Vagina (tissue), 2 donors: ENCODE results near the gene SMIM35.

Experiments
- POLR2A ChIP-seq, 2 donors: fragments of 450-650 bp; IDR thresholded peaks; one replicate each; pipeline ENCODE4 v1.6.1; 2017; ENCODE audit warnings: antibody characterized with exemption in 2 of 2, mild to moderate bottlenecking in 2 of 2, moderate library complexity in 2 of 2
- POLR2AphosphoS5 ChIP-seq, 2 donors: sonication (generic); formaldehyde crosslinking; IDR thresholded peaks; one replicate each; pipeline ENCODE4 v1.9.0; 2017; ENCODE audit warnings: antibody characterized with exemption in 2 of 2, mild to moderate bottlenecking in 2 of 2, low read depth in 1 of 2; ENCODE audit not compliant: insufficient read depth in 1 of 2
- TF ChIP-seq, protein P1 (sequence below), 3 experiments: fragments of 450-650 bp in 2 of 3; fragments of 200-600 bp in 1 of 3; sonication (generic) in 1 of 3; IDR thresholded peaks; one replicate each; pipeline ENCODE4 v1.5.1; 2017 to 2019; ENCODE audit warnings: antibody characterized with exemption in 3 of 3, mild to moderate bottlenecking in 2 of 3, moderate library complexity in 2 of 3

DNA sequence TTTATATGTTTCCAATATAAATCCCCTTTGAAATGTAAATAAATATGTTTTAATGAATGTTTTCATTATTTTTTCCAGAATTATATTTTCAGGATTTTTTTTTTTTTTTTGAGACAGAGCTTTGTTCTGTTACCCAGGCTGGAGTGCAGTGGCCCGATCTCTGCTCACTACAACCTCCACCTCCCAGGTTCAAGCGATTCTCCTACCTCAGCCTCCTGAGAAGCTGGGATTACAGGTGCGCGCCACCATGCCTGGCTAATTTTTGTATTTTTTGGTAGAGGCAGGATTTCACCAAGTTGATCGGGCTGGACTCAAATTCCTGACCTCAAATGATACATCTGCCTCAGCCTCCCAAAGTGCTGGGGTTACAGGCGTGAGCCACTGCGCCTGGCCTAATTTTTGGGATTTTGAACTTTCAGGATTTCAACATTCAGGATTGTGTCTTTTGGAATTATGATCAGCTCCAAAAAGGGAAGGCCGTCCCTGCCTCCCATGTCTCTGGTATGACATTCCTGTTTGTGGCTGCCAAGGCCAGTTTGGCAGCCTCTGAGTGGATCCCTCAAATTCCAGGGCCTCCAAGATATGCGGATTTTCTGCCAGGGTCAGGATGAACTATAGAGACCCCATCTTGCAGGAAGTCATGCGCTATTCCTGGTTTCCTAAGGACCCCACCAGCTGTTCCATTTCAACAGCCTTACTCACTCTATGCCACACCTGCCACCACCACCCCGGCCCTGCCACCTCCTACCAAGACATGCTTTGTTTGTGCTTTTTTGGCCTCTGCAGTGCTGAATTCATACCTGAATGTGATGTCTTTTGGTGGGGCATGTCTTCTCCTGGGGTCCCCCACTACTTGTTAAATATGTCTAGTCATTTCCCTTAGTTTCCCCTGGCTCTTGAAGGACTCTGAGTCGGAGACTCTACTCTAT is 31.8 kb downstream of the SMIM35 start:
- TF ChIP-seq, protein P1, sequence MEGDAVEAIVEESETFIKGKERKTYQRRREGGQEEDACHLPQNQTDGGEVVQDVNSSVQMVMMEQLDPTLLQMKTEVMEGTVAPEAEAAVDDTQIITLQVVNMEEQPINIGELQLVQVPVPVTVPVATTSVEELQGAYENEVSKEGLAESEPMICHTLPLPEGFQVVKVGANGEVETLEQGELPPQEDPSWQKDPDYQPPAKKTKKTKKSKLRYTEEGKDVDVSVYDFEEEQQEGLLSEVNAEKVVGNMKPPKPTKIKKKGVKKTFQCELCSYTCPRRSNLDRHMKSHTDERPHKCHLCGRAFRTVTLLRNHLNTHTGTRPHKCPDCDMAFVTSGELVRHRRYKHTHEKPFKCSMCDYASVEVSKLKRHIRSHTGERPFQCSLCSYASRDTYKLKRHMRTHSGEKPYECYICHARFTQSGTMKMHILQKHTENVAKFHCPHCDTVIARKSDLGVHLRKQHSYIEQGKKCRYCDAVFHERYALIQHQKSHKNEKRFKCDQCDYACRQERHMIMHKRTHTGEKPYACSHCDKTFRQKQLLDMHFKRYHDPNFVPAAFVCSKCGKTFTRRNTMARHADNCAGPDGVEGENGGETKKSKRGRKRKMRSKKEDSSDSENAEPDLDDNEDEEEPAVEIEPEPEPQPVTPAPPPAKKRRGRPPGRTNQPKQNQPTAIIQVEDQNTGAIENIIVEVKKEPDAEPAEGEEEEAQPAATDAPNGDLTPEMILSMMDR (IDR thresholded peaks at IDR 0.05), result no peak
- TF ChIP-seq POLR2AphosphoS5 (IDR thresholded peaks at IDR 0.05; ENCODE audit: insufficient read depth in 1 of 2, low read depth in 1 of 2) (no peak), POLR2A (IDR thresholded peaks at IDR 0.05) (no peak)
